Measurements from ENCODE around the gene PRLH. TPM values are rescaled to one million over a fixed set of nuclear protein-coding genes. Genes with fewer than 3 reads are reported as not detected.
A peak's percentile ranks its signal among the peaks of the same experiment; 100 is the strongest.

Gene PRLH
- total RNA-seq, 1 donor from 2014 or later, result not detected

DNA sequence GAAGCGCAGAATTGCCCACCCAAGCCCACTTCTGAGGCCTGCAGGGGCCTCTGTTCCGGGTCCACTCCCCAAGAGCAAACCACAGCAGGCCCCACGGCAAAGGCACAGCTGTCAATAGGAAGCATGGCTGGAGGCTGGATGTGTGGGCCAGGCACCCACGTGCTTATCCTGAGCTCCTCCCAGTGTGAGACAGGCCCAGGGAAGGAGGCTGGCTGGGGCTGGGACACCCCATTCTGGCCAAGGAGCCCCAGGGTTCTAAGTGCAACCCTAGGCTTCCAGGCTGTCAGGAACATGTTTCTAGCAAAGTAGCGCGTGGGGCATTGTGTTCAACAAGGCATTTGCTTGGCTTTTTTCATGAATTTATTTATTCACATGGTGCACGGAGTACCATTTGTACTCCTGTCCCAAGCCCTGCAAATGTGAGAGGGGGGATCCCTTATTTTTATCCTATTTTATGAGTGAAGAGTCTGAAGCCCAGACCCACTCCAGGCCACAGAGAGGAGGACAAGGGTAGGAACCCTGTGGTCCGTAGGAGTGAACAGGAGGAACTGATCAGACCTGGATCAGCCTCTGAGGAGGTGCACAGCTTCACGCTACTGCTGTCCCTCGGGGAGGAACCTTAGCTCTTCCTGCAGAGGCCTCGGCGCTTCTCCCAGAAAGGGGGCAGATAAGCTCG, 30.3 kb downstream of the PRLH start:
- intact Hi-C loops (cut with DNase I), result loop anchor here (5.0 kb wide), 1 partner anchor 81 kb away; no protein-coding TSS in a partner anchor
- no peaks in the 10 kb centered on the region for H3K9me3 ChIP-seq
- H3K27ac ChIP-seq, result peak overlapping the region; percentile 90
- no peak overlapping the region for H3K4me3 ChIP-seq
- DNase-seq (ENCODE audit: low spot score in 2 of 2), result no peak
- no peaks in the 10 kb centered on the region for H3K36me3 ChIP-seq
- peaks cover 26 to 49% of the 10 kb centered on the region in 2 donors for H3K4me1 ChIP-seq
- H3K27me3 ChIP-seq, result no peaks in the 10 kb centered on the region
- TF ChIP-seq, protein P1, sequence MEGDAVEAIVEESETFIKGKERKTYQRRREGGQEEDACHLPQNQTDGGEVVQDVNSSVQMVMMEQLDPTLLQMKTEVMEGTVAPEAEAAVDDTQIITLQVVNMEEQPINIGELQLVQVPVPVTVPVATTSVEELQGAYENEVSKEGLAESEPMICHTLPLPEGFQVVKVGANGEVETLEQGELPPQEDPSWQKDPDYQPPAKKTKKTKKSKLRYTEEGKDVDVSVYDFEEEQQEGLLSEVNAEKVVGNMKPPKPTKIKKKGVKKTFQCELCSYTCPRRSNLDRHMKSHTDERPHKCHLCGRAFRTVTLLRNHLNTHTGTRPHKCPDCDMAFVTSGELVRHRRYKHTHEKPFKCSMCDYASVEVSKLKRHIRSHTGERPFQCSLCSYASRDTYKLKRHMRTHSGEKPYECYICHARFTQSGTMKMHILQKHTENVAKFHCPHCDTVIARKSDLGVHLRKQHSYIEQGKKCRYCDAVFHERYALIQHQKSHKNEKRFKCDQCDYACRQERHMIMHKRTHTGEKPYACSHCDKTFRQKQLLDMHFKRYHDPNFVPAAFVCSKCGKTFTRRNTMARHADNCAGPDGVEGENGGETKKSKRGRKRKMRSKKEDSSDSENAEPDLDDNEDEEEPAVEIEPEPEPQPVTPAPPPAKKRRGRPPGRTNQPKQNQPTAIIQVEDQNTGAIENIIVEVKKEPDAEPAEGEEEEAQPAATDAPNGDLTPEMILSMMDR (IDR thresholded peaks at IDR 0.05), result no peak

DNA sequence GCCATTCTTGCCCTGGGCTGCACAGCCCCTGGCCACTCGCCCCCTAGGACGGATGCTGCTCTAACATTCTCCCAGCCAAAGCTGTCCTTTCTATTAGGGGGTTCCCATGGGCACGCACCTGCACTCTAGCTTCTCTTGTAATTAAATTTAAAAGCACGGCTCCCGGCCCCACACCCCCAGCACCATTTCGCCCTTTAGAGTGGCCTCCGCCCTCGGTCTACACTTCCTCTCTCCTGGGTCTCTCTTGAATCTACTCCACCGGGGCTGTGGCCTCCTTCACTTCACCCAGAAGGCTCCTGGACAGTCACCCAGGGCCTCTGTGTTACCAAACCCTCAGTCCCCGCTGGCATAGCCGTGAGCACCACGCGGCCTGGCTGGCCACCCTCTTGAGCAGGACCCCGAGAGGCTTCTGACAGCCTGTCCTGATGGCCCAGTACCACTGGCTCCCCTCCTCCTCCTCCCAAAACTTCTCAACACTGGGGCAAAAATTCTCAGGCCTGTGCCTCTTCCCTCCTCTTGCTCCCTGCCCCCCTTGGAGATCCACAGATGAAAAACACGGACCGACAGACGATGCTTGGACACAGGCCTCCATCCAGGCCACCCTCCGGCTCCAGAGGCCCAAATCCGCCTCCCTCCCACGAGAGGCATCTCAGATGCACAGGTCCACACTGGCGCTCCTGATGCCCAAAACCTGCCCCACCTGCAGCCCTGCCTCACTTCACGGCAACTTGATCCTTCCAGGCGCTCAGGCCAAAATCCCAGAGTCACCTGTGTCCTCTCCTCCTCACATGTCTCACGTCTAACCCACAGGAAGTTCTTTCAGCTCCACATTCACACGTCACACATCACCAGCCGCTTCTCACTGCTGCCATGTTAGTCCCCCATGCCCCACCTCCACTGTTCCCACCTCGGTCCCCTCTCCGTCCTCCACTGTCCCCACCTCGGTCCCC, 31.1 kb downstream of the PRLH start:
- Histone ChIP-seq H3K4me1 (peaks cover 26 to 49% of the 10 kb centered on the region in 2 donors), H3K36me3 (no peaks in the 10 kb centered on the region), H3K9me3 (no peaks in the 10 kb centered on the region), H3K4me3 (no peak overlapping the region), H3K27ac (peak overlapping the region; percentile 90), H3K27me3 (no peaks in the 10 kb centered on the region)
- intact Hi-C loops (cut with DNase I), result loop anchor here (5.0 kb wide), 1 partner anchor 80 kb away; no protein-coding TSS in a partner anchor
- no peak for DNase-seq (ENCODE audit: low spot score in 2 of 2)
- TF ChIP-seq, protein P1 (IDR thresholded peaks at IDR 0.05), result no peak

DNA sequence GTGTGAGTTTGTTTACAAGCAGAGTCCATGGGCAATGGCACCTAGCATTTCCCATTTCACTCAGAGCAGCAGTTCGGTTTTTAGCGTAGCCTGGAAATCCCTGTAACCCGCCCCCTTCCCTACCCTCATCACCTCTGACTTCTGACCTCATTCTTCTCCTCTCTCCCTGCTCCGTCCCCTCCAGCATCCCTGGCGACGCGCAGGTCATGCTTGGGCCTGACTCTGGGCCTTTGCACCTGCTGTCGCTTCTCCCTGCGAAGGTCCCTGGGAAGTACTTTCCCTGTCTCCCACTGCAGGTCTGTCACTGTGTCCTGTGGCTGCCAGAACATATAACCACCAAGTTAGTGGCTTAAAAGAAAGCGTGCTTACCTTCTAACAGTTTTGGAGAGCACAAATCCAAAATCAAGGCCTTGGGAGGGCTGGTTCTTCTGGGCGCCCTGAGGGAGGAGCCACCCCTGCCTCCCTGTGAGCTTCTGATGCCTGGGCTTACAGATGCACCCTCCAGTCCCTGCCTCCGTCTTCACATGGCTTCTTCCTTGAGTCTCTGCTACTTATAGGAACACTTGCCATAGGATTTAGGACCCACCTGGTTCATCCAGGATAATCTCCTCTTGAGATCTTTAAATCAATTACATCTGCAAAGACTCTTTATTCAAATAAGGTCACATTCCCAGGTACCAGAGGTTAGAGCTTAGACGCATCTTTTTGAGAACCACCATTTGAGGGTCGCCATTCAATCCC, 32.3 kb downstream of the PRLH start:
- no peak for DNase-seq (ENCODE audit: low spot score in 2 of 2)
- Histone ChIP-seq H3K9me3 (no peaks in the 10 kb centered on the region), H3K4me3 (no peak overlapping the region), H3K27me3 (no peaks in the 10 kb centered on the region), H3K4me1 (peaks cover 26 to 50% of the 10 kb centered on the region in 2 donors), H3K36me3 (no peaks in the 10 kb centered on the region), H3K27ac (peak overlapping the region; percentile 90)
- TF ChIP-seq, protein P1 (IDR thresholded peaks at IDR 0.05), result no peak
- intact Hi-C loops (cut with DNase I), result loop anchor here (5.0 kb wide), 1 partner anchor 79 kb away; no protein-coding TSS in a partner anchor

DNA sequence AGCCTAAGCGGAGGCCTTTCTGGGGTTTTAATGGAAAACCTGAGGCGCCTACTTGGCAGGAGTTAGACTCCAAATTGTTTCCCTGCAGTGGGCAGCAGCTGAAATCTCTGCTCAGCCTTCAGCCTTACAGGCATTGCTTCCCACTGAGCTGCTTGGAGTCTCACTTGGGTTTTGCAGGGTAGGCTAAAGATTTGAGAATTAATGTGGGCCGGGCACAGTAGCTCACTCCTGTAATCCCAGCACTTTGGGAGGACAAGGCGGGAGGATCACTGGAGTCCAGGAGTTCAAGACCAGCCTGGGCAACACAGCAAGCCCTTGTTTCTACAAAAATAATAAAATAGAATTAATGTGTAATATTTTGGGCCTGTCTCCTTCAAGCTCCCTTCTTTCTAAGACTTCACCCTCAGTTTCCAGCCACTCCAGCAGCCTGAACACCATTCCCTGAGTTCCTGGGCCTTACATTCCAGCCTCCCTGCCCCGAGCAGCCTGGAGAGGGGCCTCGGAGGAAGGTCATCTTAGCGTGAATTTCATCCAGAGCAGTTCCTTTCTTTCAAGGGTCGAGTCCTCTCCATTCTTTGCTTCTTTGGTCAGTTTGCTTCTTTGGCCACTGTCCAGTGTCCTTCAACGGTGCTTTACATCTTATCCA, 33.2 kb downstream of the PRLH start:
- Histone ChIP-seq H3K9me3 (no peaks in the 10 kb centered on the region), H3K36me3 (no peaks in the 10 kb centered on the region), H3K4me1 (peaks cover 20 to 47% of the 10 kb centered on the region in 2 donors), H3K27ac (peak overlapping the region; percentile 90), H3K27me3 (no peaks in the 10 kb centered on the region), H3K4me3 (peak overlapping the region in 1 of 2 donors; percentile 46)
- TF ChIP-seq, protein P1 (IDR thresholded peaks at IDR 0.05), result no peak
- intact Hi-C loops (cut with DNase I), result loop anchor here (1.0 to 5.0 kb wide), 6 partner anchors 17 to 145 kb away; no protein-coding TSS in a partner anchor
- no peak for DNase-seq (ENCODE audit: low spot score in 2 of 2)

Measured in ascending aorta (tissue), 2 donors.